Stimulated activated CD8-positive, alpha-beta memory T cell treated with anti-CD3 and anti-CD28 coated beads, Interleukin-12 subunit alpha, Interleukin-12 subunit beta, amount 100 ng/mL, for 1 hour (primary cell): ENCODE results near the gene CNTNAP5.

Experiments
- DNase-seq: peaks from one replicate; pipeline ENCODE4 v3.0.0-alpha.2; 2020; ENCODE audit warnings: low read depth

CNTNAP5 gene

DNA sequence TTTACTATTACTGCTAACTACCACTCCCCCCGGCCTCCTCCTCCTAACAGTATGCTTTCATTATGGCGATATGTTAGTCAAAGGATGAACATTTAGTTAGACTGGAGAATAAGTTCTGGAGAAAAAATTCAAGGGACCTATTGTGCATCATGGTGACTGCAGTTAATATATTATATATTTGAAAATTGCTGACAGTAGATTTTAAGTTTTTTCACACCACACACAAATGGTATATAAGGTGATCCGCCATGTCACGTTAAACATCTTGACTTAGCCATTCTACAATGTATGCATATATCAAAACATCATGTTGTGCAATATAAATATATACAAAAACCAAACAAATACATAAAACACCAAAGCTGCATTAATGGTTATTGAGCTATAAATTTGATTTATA lies 873.7 kb downstream of the CNTNAP5 start:
- no peak for DNase-seq

GRCh38 chr2:124908411-124908810 lies 883.3 kb downstream of the CNTNAP5 start:
- no peak for DNase-seq

GRCh38 chr2:124911560-124911959 lies 886.5 kb downstream of the CNTNAP5 start:
- DNase-seq: no peak

- DNase-seq: no peak
Observed at GRCh38 chr2:124913868-124914267, 888.8 kb downstream of the CNTNAP5 start.

GRCh38 chr2:124915567-124915966 lies 890.5 kb downstream of the CNTNAP5 start:
- DNase-seq: no peak

GRCh38 chr2:124919296-124919695 lies 894.2 kb downstream of the CNTNAP5 start:
- no peak for DNase-seq

- DNase-seq: no peak
Observed at GRCh38 chr2:124920448-124920847, 895.4 kb downstream of the CNTNAP5 start.

GRCh38 chr2:124921191-124921590 lies 896.1 kb downstream of the CNTNAP5 start:
- DNase-seq: no peak

- DNase-seq: no peak
Observed at GRCh38 chr2:124923097-124923496, 898.0 kb downstream of the CNTNAP5 start.

- no peak for DNase-seq
Observed at GRCh38 chr2:124933883-124934282, 908.8 kb downstream of the CNTNAP5 start.

DNA sequence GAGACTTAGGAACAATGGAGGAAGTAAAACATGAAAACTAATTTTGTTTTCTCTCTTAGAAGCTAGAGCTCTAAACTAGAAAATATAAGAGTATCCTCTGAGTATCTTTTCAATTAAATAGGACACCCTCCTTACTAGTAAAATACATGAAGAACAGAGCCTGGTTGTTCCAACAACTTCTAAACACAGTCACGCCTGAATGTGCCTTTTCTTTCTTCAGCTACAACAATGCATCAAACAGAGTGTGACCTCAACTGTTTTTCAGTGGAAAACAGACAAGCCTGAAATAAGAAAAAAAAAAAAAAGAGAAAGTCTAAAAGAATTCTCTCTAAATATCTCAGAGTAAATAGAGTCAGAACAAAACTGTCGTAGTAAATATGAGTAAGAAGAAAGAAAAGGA lies 928.8 kb downstream of the CNTNAP5 start:
- no peak for DNase-seq

DNA sequence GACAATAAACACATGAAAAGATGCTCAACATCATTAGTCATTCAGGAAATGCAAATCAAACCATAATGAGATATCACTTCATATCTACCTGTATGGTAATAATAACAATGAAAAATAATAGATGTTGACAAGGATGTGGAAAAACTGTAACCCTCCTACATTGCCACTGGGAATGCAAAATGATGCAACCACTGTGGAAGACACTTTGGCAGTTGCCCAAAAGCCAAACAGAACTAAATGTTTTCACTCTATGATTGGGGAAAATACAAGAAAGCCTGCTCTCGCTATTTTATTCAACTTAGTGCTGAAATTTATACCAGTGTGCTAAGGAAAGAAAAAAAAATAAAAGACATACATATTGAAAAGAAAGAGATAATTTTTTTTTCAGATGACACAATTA lies 934.5 kb downstream of the CNTNAP5 start:
- DNase-seq: no peak

DNA sequence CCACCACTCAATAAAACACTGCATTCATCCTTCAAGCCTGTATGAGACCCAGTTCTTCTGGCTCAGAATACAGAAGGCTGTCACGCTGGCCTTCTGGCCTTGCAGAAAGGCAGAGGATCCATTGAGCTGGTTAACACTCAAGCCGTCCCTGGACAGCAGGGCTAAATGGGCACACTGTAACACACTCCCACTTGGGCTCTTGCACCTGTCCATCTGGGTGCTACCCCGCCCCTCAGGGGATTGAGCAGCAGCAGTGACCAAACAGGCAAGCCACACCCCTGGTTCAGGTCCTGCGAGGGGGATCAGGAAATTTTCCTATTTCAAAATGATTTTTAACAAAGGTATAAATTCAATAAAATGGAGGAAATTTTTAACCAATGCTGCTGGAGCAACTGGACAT lies 936.0 kb downstream of the CNTNAP5 start:
- no peak for DNase-seq
